Glomerular endothelial cell (primary cell): Measurements from ENCODE around the gene ITGA11. TPM values are rescaled to one million over a fixed set of nuclear protein-coding genes. Genes with fewer than 3 reads are reported as not detected.

Experiments
- DNase-seq: peaks from one replicate; pipeline ENCODE4 v3.0.0-alpha.2; 2011; ENCODE audit warnings: low read depth, low spot score; ENCODE audit errors: extremely low read depth
- total RNA-seq: library from RNA; depleted of rRNA; stranded (reverse); fragments of >200 nt; gene quantifications from 2 replicates; pipeline ENCODE4 v1.2.3, GENCODE V29; 2015

ITGA11 gene
- total RNA-seq, 1 donor from 2014 or later = 54.2 TPM

GRCh38 chr15:68447209-68447608 lies 15.2 kb upstream of the ITGA11 start:
- no peak for DNase-seq

- DNase-seq = no peak
Observed at GRCh38 chr15:68445351-68445750, 13.4 kb upstream of the ITGA11 start.

GRCh38 chr15:68444336-68444735 lies 12.4 kb upstream of the ITGA11 start:
- DNase-seq = no peak

GRCh38 chr15:68442903-68443302 lies 10.9 kb upstream of the ITGA11 start:
- DNase-seq = no peak

- DNase-seq = no peak
Observed at GRCh38 chr15:68442041-68442440, 10.1 kb upstream of the ITGA11 start.

GRCh38 chr15:68441045-68441743 lies 9.2 kb upstream of the ITGA11 start:
- DNase-seq = no peak

GRCh38 chr15:68440136-68440535 lies 8.2 kb upstream of the ITGA11 start:
- DNase-seq = no peak

- no peak for DNase-seq
Observed at GRCh38 chr15:68439506-68439905, 7.5 kb upstream of the ITGA11 start.

GRCh38 chr15:68436680-68437079 lies 4.7 kb upstream of the ITGA11 start:
- DNase-seq = no peak

GRCh38 chr15:68435966-68436365 lies 4.0 kb upstream of the ITGA11 start:
- DNase-seq = no peak

GRCh38 chr15:68434021-68434420 lies 2.1 kb upstream of the ITGA11 start:
- no peak for DNase-seq

GRCh38 chr15:68433551-68433950 lies 1.6 kb upstream of the ITGA11 start:
- no peak for DNase-seq

GRCh38 chr15:68432441-68433064 lies 590 bp upstream of the ITGA11 start:
- DNase-seq = no peak

GRCh38 chr15:68431037-68431791 lies 749 bp downstream of the ITGA11 start:
- no peak for DNase-seq

GRCh38 chr15:68430471-68431036 lies 1.4 kb downstream of the ITGA11 start:
- DNase-seq = no peak

- no peak for DNase-seq
Observed at GRCh38 chr15:68429691-68430470, 2.1 kb downstream of the ITGA11 start.

- DNase-seq = no peak
Observed at GRCh38 chr15:68428431-68428940, 3.5 kb downstream of the ITGA11 start.

- DNase-seq = no peak
Observed at GRCh38 chr15:68427963-68428362, 4.0 kb downstream of the ITGA11 start.

GRCh38 chr15:68427366-68427765 lies 4.6 kb downstream of the ITGA11 start:
- no peak for DNase-seq

GRCh38 chr15:68426116-68426515 lies 5.8 kb downstream of the ITGA11 start:
- no peak for DNase-seq
